Measurements from ENCODE around the gene TLCD1.
"Not testable (repeated sequence)": the region's sequence is repeated elsewhere in the genome, so short reads cannot be mapped to it uniquely, and the experiment has no call there.

The TLCD1 gene

DNA sequence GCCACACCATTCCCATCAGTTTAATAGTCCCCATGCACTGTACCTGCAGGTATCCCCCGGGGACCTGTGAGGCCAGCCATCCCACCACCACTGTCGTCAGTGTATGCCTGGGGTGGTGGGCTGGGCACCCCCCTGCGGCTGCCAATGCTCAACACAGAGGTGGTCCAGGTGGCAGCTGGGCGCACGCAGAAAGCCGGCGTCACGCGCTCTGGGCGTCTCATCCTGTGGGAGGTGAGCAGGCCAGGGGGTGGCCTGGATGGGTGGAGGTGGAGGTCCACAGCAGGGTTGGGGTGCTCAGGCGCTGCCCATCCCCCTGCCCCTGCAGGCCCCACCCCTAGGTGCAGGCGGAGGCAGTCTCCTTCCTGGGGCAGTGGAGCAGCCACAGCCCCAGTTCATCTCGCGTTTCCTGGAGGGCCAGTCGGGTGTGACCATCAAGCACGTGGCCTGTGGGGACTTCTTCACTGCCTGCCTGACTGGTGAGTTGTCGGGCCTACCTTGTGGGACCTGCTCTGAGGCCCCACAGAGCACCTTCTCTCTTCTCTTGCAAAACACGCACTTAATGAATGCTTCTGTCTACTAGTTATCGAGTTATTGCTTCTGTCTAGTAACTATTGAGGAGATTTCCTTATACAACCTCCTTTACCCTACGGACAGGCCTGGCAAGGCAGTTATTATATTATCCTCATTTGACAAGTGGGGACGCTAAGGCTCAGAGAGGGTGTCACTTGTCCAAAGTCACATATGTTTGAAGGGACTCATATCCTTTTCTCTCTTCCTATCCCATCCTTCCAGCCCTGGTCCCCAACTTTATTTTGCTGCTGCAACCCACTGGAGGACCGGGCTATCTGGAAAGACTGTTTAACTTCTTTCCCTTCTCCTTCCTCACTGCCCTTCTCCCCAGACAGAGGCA, 12.0 kb upstream of the TLCD1 start:
- Histone ChIP-seq H3K36me3 (no peaks in the 10 kb centered on the region), H3K4me3 (ENCODE audit: low read depth, low read length) (no peak overlapping the region), H3K9me3 (no peaks in the 10 kb centered on the region), H3K4me1 (no peaks in the 10 kb centered on the region), H3K27me3 (no peaks in the 10 kb centered on the region)
- TF ChIP-seq, protein P1, sequence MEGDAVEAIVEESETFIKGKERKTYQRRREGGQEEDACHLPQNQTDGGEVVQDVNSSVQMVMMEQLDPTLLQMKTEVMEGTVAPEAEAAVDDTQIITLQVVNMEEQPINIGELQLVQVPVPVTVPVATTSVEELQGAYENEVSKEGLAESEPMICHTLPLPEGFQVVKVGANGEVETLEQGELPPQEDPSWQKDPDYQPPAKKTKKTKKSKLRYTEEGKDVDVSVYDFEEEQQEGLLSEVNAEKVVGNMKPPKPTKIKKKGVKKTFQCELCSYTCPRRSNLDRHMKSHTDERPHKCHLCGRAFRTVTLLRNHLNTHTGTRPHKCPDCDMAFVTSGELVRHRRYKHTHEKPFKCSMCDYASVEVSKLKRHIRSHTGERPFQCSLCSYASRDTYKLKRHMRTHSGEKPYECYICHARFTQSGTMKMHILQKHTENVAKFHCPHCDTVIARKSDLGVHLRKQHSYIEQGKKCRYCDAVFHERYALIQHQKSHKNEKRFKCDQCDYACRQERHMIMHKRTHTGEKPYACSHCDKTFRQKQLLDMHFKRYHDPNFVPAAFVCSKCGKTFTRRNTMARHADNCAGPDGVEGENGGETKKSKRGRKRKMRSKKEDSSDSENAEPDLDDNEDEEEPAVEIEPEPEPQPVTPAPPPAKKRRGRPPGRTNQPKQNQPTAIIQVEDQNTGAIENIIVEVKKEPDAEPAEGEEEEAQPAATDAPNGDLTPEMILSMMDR (IDR thresholded peaks at IDR 0.05; ENCODE audit: low read depth, low read length) = no peak
- DNase-seq = no peak

DNA sequence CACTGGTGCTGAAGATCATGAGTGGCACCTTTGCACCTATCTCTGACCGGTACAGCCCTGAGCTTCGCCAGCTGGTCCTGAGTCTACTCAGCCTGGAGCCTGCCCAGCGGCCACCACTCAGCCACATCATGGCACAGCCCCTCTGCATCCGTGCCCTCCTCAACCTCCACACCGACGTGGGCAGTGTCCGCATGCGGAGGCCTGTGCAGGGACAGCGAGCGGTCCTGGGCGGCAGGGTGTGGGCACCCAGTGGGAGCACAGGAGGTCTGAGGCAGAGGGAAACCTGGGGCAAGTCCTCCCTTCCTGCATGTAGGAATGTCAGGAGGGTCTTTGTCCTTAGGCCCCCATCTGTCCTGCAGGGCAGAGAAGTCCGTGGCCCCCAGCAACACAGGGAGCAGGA, 11.3 kb upstream of the TLCD1 start:
- TF ChIP-seq, protein P1 (IDR thresholded peaks at IDR 0.05; ENCODE audit: low read depth, low read length) = no peak
- Histone ChIP-seq H3K36me3 (no peaks in the 10 kb centered on the region), H3K4me3 (ENCODE audit: low read depth, low read length) (no peak overlapping the region), H3K4me1 (no peaks in the 10 kb centered on the region), H3K27me3 (no peaks in the 10 kb centered on the region), H3K9me3 (no peaks in the 10 kb centered on the region)
- no peak for DNase-seq

DNA sequence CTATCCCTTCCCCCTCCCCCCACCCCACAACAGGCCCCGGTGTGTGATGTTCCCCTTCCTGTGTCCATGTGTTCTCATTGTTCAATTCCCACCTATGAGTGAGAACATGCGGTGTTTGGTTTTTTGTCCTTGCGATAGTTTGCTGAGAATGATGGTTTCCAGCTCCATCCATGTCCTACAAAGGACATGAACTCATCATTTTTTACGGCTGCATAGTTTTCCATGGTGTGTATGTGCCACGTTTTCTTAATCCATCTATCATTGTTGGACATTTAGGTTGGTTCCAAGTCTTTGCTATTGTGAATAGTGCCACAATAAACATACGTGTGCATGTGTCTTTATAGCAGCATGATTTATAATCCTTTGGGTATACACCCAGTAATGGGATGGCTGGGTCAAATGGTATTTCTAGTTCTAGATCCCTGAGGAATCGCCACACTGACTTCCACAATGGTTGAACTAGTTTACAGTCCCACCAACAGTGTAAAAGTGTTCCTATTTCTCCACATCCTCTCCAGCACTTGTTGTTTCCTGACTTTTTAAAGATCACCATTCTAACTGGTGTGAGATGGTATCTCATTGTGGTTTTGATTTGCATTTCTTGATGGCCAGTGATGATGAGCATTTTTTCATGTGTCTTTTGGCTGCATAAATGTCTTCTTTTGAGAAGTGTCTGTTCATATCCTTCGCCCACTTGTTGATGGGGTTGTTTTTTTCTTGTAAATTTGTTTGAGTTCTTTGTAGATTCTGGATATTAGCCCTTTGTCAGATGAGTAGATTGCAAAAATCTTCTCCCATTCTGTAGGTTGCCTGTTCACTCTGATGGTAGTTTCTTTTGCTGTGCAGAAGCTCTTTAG, 10.1 kb upstream of the TLCD1 start:
- H3K36me3 ChIP-seq; DNase-seq; H3K4me3 ChIP-seq (ENCODE audit: low read depth, low read length); H3K9me3 ChIP-seq; H3K27me3 ChIP-seq; H3K4me1 ChIP-seq: not testable (repeated sequence)

DNA sequence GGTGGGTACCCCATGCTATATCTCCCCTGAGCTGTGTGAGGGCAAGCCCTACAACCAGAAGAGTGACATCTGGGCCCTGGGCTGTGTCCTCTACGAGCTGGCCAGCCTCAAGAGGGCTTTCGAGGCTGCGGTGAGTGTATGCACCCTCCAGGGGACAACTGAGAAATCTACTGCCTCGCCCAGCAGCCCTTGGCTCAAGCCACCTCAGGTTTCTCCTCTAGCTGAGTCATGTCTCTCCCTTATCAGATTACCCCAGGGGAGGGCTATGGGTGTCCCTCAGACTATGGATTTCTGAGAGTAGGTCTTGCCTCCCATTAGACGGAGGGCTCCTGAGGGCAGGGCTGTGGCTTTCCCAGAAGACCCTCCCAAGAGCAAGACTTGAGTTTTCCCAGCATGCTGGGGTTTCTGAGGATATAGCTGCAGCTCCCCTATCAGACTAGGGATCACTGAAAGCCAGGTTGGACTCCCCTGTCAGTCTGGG, 9.2 kb upstream of the TLCD1 start:
- Histone ChIP-seq H3K9me3 (no peaks in the 10 kb centered on the region), H3K27me3 (no peaks in the 10 kb centered on the region), H3K4me1 (no peaks in the 10 kb centered on the region), H3K36me3 (no peaks in the 10 kb centered on the region), H3K4me3 (ENCODE audit: low read depth, low read length) (no peak overlapping the region)
- TF ChIP-seq, protein P1 (IDR thresholded peaks at IDR 0.05; ENCODE audit: low read depth, low read length) = no peak
- no peak for DNase-seq

DNA sequence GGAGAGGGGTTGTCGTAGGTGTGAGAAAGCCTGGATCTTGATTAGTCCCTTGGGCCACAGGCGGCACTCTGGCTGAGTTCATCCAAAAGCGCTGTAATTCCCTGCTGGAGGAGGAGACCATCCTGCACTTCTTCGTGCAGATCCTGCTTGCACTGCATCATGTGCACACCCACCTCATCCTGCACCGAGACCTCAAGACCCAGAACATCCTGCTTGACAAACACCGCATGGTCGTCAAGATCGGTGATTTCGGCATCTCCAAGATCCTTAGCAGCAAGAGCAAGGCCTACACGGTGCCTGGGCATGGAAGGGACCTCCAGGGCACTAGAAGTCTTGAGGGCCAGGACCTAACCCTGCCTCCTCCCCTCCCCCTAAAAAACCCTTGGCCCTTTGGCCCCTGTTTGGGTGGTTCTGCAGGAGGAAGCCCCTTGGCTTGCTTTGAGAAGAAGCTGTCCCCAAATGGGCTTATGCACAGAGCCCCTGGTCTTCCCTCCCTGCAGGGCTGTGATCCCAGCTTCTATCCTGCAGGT, 8.7 kb upstream of the TLCD1 start:
- no peaks in the 10 kb centered on the region for H3K4me1 ChIP-seq
- no peaks in the 10 kb centered on the region for H3K36me3 ChIP-seq
- DNase-seq = no peak
- H3K27me3 ChIP-seq = no peaks in the 10 kb centered on the region
- TF ChIP-seq, protein P1 (IDR thresholded peaks at IDR 0.05; ENCODE audit: low read depth, low read length) = no peak
- H3K9me3 ChIP-seq = no peaks in the 10 kb centered on the region
- no peak overlapping the region for H3K4me3 ChIP-seq (ENCODE audit: low read depth, low read length)

DNA sequence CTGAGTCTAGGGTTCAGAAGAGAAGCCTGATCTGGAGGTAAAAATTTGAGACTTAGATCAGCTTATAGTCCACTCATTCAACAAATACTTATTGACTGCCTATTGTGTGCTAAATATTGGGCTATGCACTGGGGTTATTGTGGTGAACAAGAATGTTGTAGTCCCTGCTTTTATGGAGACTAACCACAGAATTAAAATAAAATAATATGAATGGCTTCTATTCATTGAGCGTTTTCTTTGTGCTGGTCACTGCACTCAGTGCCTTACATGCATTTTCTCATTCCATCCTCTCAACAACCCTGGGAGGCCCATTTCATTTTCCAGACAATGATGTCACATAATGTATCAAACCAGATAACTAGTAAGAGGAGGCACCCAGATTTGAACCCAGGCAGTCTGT, 7.3 kb upstream of the TLCD1 start:
- Histone ChIP-seq H3K9me3 (no peaks in the 10 kb centered on the region), H3K4me1 (no peaks in the 10 kb centered on the region; the same call in 1 of the 2 replicates), H3K4me3 (ENCODE audit: low read depth, low read length) (no peak overlapping the region), H3K27me3 (no peaks in the 10 kb centered on the region), H3K36me3 (no peaks in the 10 kb centered on the region)
- TF ChIP-seq, protein P1 (IDR thresholded peaks at IDR 0.05; ENCODE audit: low read depth, low read length) = no peak
- no peak for DNase-seq

Measured in BE2C (cell line).